B cell (primary cell): ENCODE measurements around the gene FKBP2. TPM values are rescaled to one million over a fixed set of nuclear protein-coding genes. Genes with fewer than 3 reads are reported as not detected.

Experiments
- ATAC-seq: fragments of 200-7000 bp; cut with Tn5 transposase; one replicate; pipeline ENCODE4 v1.10.0; 2021; ENCODE audit warnings: low read depth, mild to moderate bottlenecking, moderate number of reproducible peaks, moderate library complexity
- CTCF ChIA-PET: fragments of 350-600 bp; sonication (Branson Sonifier 250); formaldehyde crosslinking; loops from one replicate; lab custom pipeline; 2021; ENCODE audit warnings: antibody characterized with exemption, inconsistent platforms; lab: Charles Lee
- POLR2A ChIA-PET: fragments of 350-600 bp; sonication (Branson Sonifier 250); formaldehyde crosslinking; loops from one replicate; lab custom pipeline; 2021; ENCODE audit warnings: antibody characterized with exemption; lab: Charles Lee
- DNase-seq: peaks from one replicate; pipeline ENCODE4 v3.0.0; 2013
- H2AFZ ChIP-seq: 2 replicates; pipeline ENCODE4 v1.6.1; 2012; ENCODE audit warnings: mild to moderate bottlenecking, low read depth, low read length; ENCODE audit not compliant: insufficient read depth, poor library complexity, severe bottlenecking
- H3K27ac ChIP-seq, 2 donors: 1 replicate in 1 of 2; 2 replicates in 1 of 2; pipeline ENCODE4 v1.5.1; 2012 to 2013; ENCODE audit warnings: low read length in 2 of 2, mild to moderate bottlenecking in 2 of 2, moderate library complexity in 1 of 2
- H3K27me3 ChIP-seq, 4 experiments: fragments of 200-600 bp in 1 of 4; sonication (generic) in 1 of 4; replicated peaks in 1 of 4; 1 replicate in 2 of 4; 2 replicates in 2 of 4; pipeline versions ENCODE4 v1.6.1 to v1.7.0; 2013 to 2016; ENCODE audit warnings: low read length in 3 of 4, mild to moderate bottlenecking in 2 of 4, mixed read lengths in 1 of 4, moderate library complexity in 1 of 4; ENCODE audit not compliant: insufficient read depth in 4 of 4, control insufficient read depth in 3 of 4; ENCODE audit errors: control extremely low read depth in 1 of 4
- H3K36me3 ChIP-seq, 2 experiments: replicated peaks in 1 of 2; 1 replicate in 1 of 2; 2 replicates in 1 of 2; pipeline versions ENCODE4 v1.6.1 to v1.7.1; 2013; ENCODE audit warnings: low read length in 1 of 2; ENCODE audit not compliant: insufficient read depth in 2 of 2, control insufficient read depth in 1 of 2; ENCODE audit errors: control extremely low read depth in 1 of 2, extremely low read depth in 1 of 2
- H3K4me1 ChIP-seq, 2 donors: fragments of 200-600 bp in 1 of 2; sonication (generic) in 1 of 2; 1 replicate in 1 of 2; 2 replicates in 1 of 2; pipeline versions ENCODE4 v1.5.1 to v1.6.1; 2013 to 2017; ENCODE audit warnings: low read length in 2 of 2; ENCODE audit not compliant: control insufficient read depth in 2 of 2, insufficient read depth in 2 of 2
- H3K4me2 ChIP-seq: replicated peaks from 2 replicates; pipeline ENCODE3; 2012; ENCODE audit warnings: mild to moderate bottlenecking, low read depth, low read length; ENCODE audit not compliant: poor library complexity, severe bottlenecking
- H3K4me3 ChIP-seq, 5 experiments: fragments of 200-600 bp in 1 of 5; sonication (generic) in 1 of 5; 1 replicate in 3 of 5; 2 replicates in 2 of 5; pipeline versions ENCODE4 v1.5.1 to v1.7.0; 2011 to 2016; ENCODE audit warnings: low read length in 4 of 5, mild to moderate bottlenecking in 4 of 5, low read depth in 2 of 5, control low read depth in 1 of 5, moderate library complexity in 1 of 5; ENCODE audit not compliant: insufficient read depth in 1 of 5; ENCODE audit errors: control extremely low read depth in 1 of 5, extremely low read depth in 1 of 5
- H3K79me2 ChIP-seq: fragments of 200-600 bp; sonication (generic); one replicate; pipeline ENCODE4 v1.6.0; 2016; ENCODE audit warnings: low read length; ENCODE audit not compliant: control insufficient read depth, insufficient read depth
- H3K9ac ChIP-seq: fragments of 200-600 bp; sonication (generic); 2 replicates; pipeline ENCODE4 v1.6.1; 2017; ENCODE audit warnings: mild to moderate bottlenecking, low read length, moderate library complexity
- H3K9me3 ChIP-seq, 3 donors: one replicate each; pipeline versions ENCODE4 v1.6.1 to v1.7.1; 2013; ENCODE audit warnings: low read length in 2 of 3; ENCODE audit not compliant: control insufficient read depth in 2 of 3, insufficient read depth in 1 of 3; ENCODE audit errors: control extremely low read depth in 1 of 3
- H4K20me1 ChIP-seq: 2 replicates; pipeline ENCODE4 v1.6.0; 2012; ENCODE audit warnings: mild to moderate bottlenecking, low read length; ENCODE audit not compliant: insufficient read depth, control insufficient read depth, poor library complexity, severe bottlenecking
- H3K27ac Mint-ChIP-seq: one replicate; pipeline ENCODE4 v1.8.0; 2021; ENCODE audit warnings: mixed read lengths
- H3K27me3 Mint-ChIP-seq: one replicate; pipeline ENCODE4 v1.8.0; 2021; ENCODE audit warnings: mixed read lengths
- H3K4me1 Mint-ChIP-seq: one replicate; pipeline ENCODE4 v1.8.0; 2021; ENCODE audit warnings: mixed read lengths
- H3K4me3 Mint-ChIP-seq: one replicate; pipeline ENCODE4 v1.8.0; 2021; ENCODE audit warnings: mixed read lengths
- H3K9me3 Mint-ChIP-seq: one replicate; pipeline ENCODE4 v1.8.0; 2022; ENCODE audit warnings: mixed read lengths; ENCODE audit not compliant: insufficient read depth
- EZH2 ChIP-seq: IDR thresholded peaks from 2 replicates; pipeline ENCODE4 v1.6.1; 2012; ENCODE audit warnings: borderline replicate concordance, low read depth, mild to moderate bottlenecking, moderate library complexity, low read length; ENCODE audit not compliant: insufficient read depth, poor library complexity, severe bottlenecking
- WGBS: methylation state at CpG from one replicate; pipeline ENCODE4 v1.1.5; 2013; ENCODE audit warnings: missing lambda C conversion rate; ENCODE audit not compliant: insufficient coverage; 5-methylcytosine and 5-hydroxymethylcytosine counted together
- intact Hi-C: fragments of 100-400 bp; cut with micrococcal nuclease; formaldehyde crosslinking; loops from one replicate; pipeline ENCODE4 v1.10.0; 2022
- polyA plus RNA-seq: library from polyadenylated mRNA; depleted of rRNA; stranded (reverse); fragments of >200 nt; gene quantifications from 2 replicates; pipeline ENCODE4 v1.2.3, GENCODE V29; 2012
- total RNA-seq, 2 donors: library from RNA; stranded (reverse); fragments of 120-200 nt in 1 of 2; gene quantifications; 1 replicate in 1 of 2; 2 replicates in 1 of 2; pipeline versions ENCODE4 v1.2.3 to v1.2.4, GENCODE V29; 2013 to 2022
- TF ChIP-seq, protein P1 (sequence below): fragments of 200-600 bp; IDR thresholded peaks from one replicate; pipeline ENCODE4 v1.8.0; 2022; ENCODE audit warnings: antibody characterized with exemption, mild to moderate bottlenecking

The FKBP2 gene
- total and polyA plus RNA-seq, 2 donors (not counting 1 experiment from before 2014, with no cell fraction given) = 23.7 to 38.2 TPM

DNA sequence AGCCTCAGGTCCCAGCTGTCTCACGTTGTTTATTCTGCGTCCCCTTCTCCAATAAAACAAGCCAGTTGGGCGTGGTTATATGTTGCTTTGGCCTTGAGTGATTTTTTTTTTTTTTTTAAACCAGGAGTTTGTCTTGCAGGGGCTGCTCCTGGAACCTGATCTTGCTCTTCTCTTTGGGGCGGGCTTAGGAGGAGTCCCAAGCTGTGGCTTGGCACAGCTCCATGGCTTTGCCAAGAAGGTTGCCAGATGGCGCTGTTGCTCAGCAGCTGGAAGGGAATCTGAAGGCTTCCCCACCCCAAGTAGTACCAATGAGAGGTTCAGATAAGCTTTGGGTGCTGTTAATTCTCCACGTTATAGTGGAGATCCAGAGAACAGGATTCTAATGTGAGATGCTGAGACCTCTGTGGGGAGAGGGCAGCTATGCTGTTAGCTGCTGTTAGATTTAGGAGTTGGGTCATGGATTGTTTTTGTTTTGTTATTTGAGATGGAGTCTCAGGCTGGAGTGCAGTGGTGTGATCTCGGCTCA lies 36.4 kb upstream of the FKBP2 start:
- 30% methylated on average over 2 of the region's 7 CpGs for WGBS
- TF ChIP-seq, protein P1, sequence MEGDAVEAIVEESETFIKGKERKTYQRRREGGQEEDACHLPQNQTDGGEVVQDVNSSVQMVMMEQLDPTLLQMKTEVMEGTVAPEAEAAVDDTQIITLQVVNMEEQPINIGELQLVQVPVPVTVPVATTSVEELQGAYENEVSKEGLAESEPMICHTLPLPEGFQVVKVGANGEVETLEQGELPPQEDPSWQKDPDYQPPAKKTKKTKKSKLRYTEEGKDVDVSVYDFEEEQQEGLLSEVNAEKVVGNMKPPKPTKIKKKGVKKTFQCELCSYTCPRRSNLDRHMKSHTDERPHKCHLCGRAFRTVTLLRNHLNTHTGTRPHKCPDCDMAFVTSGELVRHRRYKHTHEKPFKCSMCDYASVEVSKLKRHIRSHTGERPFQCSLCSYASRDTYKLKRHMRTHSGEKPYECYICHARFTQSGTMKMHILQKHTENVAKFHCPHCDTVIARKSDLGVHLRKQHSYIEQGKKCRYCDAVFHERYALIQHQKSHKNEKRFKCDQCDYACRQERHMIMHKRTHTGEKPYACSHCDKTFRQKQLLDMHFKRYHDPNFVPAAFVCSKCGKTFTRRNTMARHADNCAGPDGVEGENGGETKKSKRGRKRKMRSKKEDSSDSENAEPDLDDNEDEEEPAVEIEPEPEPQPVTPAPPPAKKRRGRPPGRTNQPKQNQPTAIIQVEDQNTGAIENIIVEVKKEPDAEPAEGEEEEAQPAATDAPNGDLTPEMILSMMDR = peak; percentile 75
- TF ChIP-seq EZH2 = no peak
- Mint-ChIP-seq H3K4me3 (peak overlapping the region; percentile 80), H3K27me3 (no peaks in the 10 kb centered on the region), H3K4me1 (peaks cover 44% of the 10 kb centered on the region), H3K9me3 (no peaks in the 10 kb centered on the region), H3K27ac (peak overlapping the region; percentile 95)
- no peak overlapping the region for H3K4me3 ChIP-seq
- DNase-seq (peak; percentile 89), ATAC-seq (peak; percentile 48)
- intact Hi-C loops = loop anchor here (1.0 to 10.0 kb wide), 3 partner anchors 65 to 450 kb away; no protein-coding TSS in a partner anchor
- no peaks in the 10 kb centered on the region for H3K27me3 ChIP-seq
- H3K36me3 ChIP-seq = peaks cover 0 to 47% of the 10 kb centered on the region in 2 experiments
- H3K4me1 ChIP-seq = peaks cover 30 to 45% of the 10 kb centered on the region in 2 donors
- H2AFZ ChIP-seq = no peak overlapping the region
- POLR2A ChIA-PET = interaction anchor here (0.7 to 4.8 kb wide), 11 partner anchors 21 to 448 kb away, joined by 3 to 78 read pairs (median 5); partner anchors contain the start of genes ESRRA, FKBP2, NUDT22 and PPP1R14B
- peak overlapping the region in 1 of 2 donors; percentile 35 for H3K27ac ChIP-seq
- H3K79me2 ChIP-seq = peaks cover 34% of the 10 kb centered on the region
- CTCF ChIA-PET = interaction anchor here (0.6 to 10.3 kb wide), 39 partner anchors 9 to 450 kb away, joined by 3 to 243 read pairs (median 6); partner anchors contain the start of genes BAD, CATSPERZ, DNAJC4 and ESRRA
- H3K9ac ChIP-seq = no peak overlapping the region
- H3K4me2 ChIP-seq = peak overlapping the region; percentile 30
- peaks cover 18% of the 10 kb centered on the region for H4K20me1 ChIP-seq
- no peaks in the 10 kb centered on the region for H3K9me3 ChIP-seq
